DND-41 (cell line): ENCODE data around the gene NTSR2.

Source experiments
- CTCF ChIP-seq: IDR thresholded peaks from 2 replicates; pipeline ENCODE4 v1.5.1; 2012; ENCODE audit warnings: borderline replicate concordance, low read length, moderate library complexity, mild to moderate bottlenecking; ENCODE audit not compliant: poor library complexity, severe bottlenecking; ENCODE audit errors: extremely low read depth
- EZH2 ChIP-seq: IDR thresholded peaks from 3 replicates; pipeline ENCODE4 v1.6.1; 2012; ENCODE audit warnings: borderline replicate concordance, low read depth, mild to moderate bottlenecking, moderate library complexity, low read length, inconsistent platforms; ENCODE audit not compliant: severe bottlenecking

GRCh38 chr2:11625671-11626070 is 44.3 kb downstream of the NTSR2 start:
- TF ChIP-seq CTCF: no peak
- no peak for TF ChIP-seq EZH2
